Common myeloid progenitor, CD34-positive (primary cell): ENCODE results near the gene GALNT10.

Source experiments
- CTCF ChIA-PET: fragments of 350-600 bp; sonication (Branson Sonifier 250); formaldehyde crosslinking; loops from one replicate; lab custom pipeline; 2021; ENCODE audit warnings: antibody characterized with exemption; lab: Charles Lee
- POLR2A ChIA-PET: fragments of 350-600 bp; sonication (Branson Sonifier 250); formaldehyde crosslinking; loops from one replicate; lab custom pipeline; 2021; ENCODE audit warnings: antibody characterized with exemption; lab: Charles Lee
- DNase-seq, 3 donors: peaks; one replicate each; pipeline versions ENCODE4 v3.0.0 to v3.0.0-alpha.2; 2013
- H3K27ac ChIP-seq, 2 experiments: 1 replicate in 1 of 2; 2 replicates in 1 of 2; pipeline ENCODE4 v1.7.0; 2013; ENCODE audit warnings: inconsistent platforms in 2 of 2, low read length in 2 of 2, mild to moderate bottlenecking in 2 of 2, low read depth in 1 of 2, moderate library complexity in 1 of 2; ENCODE audit not compliant: severe bottlenecking in 2 of 2, insufficient read depth in 1 of 2, poor library complexity in 1 of 2
- H3K27me3 ChIP-seq, 5 experiments: replicated peaks in 2 of 5; 1 replicate in 3 of 5; 2 replicates in 2 of 5; pipeline versions ENCODE4 v1.6.1 to v1.7.0; 2013; ENCODE audit warnings: low read length in 4 of 5, mild to moderate bottlenecking in 2 of 5, moderate library complexity in 2 of 5, inconsistent platforms in 1 of 5; ENCODE audit not compliant: insufficient read depth in 5 of 5, control insufficient read depth in 4 of 5
- H3K36me3 ChIP-seq, 4 experiments: 1 replicate in 2 of 4; 2 replicates in 2 of 4; pipeline versions ENCODE4 v1.6.1 to v1.7.0; 2013; ENCODE audit warnings: low read length in 3 of 4, control low read depth in 1 of 4, mild to moderate bottlenecking in 1 of 4; ENCODE audit not compliant: control insufficient read depth in 4 of 4, insufficient read depth in 4 of 4
- H3K4me1 ChIP-seq, 4 experiments: 1 replicate in 3 of 4; 2 replicates in 1 of 4; pipeline versions ENCODE4 v1.6.1 to v1.7.1; 2013; ENCODE audit warnings: low read length in 3 of 4, mild to moderate bottlenecking in 3 of 4, control low read depth in 1 of 4, inconsistent platforms in 1 of 4, moderate library complexity in 1 of 4; ENCODE audit not compliant: control insufficient read depth in 4 of 4, insufficient read depth in 4 of 4; ENCODE audit errors: control extremely low read depth in 1 of 4
- H3K4me3 ChIP-seq, 7 experiments: 1 replicate in 4 of 7; 2 replicates in 3 of 7; pipeline versions ENCODE4 v1.5.1 to v1.7.0; 2013; ENCODE audit warnings: mild to moderate bottlenecking in 7 of 7, low read length in 6 of 7, moderate library complexity in 6 of 7, inconsistent platforms in 2 of 7, low read depth in 2 of 7, control low read depth in 1 of 7; ENCODE audit not compliant: insufficient read depth in 4 of 7, control insufficient read depth in 1 of 7; ENCODE audit errors: extremely low read depth in 1 of 7
- H3K9me3 ChIP-seq, 5 experiments: 1 replicate in 4 of 5; 2 replicates in 1 of 5; pipeline versions ENCODE4 v1.6.1 to v1.7.1; 2013; ENCODE audit warnings: low read length in 4 of 5, mild to moderate bottlenecking in 2 of 5, inconsistent platforms in 1 of 5, low read depth in 1 of 5, moderate library complexity in 1 of 5; ENCODE audit not compliant: control insufficient read depth in 4 of 5, insufficient read depth in 2 of 5; ENCODE audit errors: control extremely low read depth in 1 of 5
- WGBS: methylation state at CpG from one replicate; pipeline ENCODE4 v1.1.5; 2013; ENCODE audit not compliant: insufficient coverage; 5-methylcytosine and 5-hydroxymethylcytosine counted together

Gene GALNT10

GRCh38 chr5:154316223-154316935, 125.8 kb downstream of the GALNT10 start:
- H3K4me3 ChIP-seq: no peak overlapping the region
- DNase-seq: no peak
- H3K36me3 ChIP-seq: peaks cover 0 to 2% (median 0%) of the 10 kb centered on the region in 4 experiments
- ChIA-PET POLR2A (no interaction called here), CTCF (no interaction called here)
- no peaks in the 10 kb centered on the region for H3K27me3 ChIP-seq
- no peak overlapping the region for H3K27ac ChIP-seq
- no peaks in the 10 kb centered on the region for H3K4me1 ChIP-seq
- H3K9me3 ChIP-seq: no peaks in the 10 kb centered on the region
- 97% methylated on average over 5 of the region's 6 CpGs for WGBS

GRCh38 chr5:154317916-154318315, 127.4 kb downstream of the GALNT10 start:
- no peak for DNase-seq
- no peak overlapping the region for H3K27ac ChIP-seq
- H3K36me3 ChIP-seq: peaks cover 0 to 4% (median 2%) of the 10 kb centered on the region in 4 experiments
- WGBS: 100% methylated on average over 3 of the region's 3 CpGs
- no peaks in the 10 kb centered on the region for H3K9me3 ChIP-seq
- POLR2A ChIA-PET: no interaction called here
- no peaks in the 10 kb centered on the region for H3K4me1 ChIP-seq
- H3K4me3 ChIP-seq: no peak overlapping the region
- CTCF ChIA-PET: no interaction called here
- H3K27me3 ChIP-seq: no peaks in the 10 kb centered on the region

- Histone ChIP-seq H3K27me3 (no peaks in the 10 kb centered on the region), H3K4me3 (no peak overlapping the region), H3K9me3 (no peaks in the 10 kb centered on the region), H3K4me1 (no peaks in the 10 kb centered on the region), H3K36me3 (peaks cover 0 to 4% (median 2%) of the 10 kb centered on the region in 4 experiments), H3K27ac (no peak overlapping the region)
- 100% methylated on average over 1 of the region's 1 CpG for WGBS
- ChIA-PET CTCF (no interaction called here), POLR2A (no interaction called here)
- no peak for DNase-seq
Measured at GRCh38 chr5:154318691-154319090, 128.2 kb downstream of the GALNT10 start.

- H3K4me1 ChIP-seq: no peaks in the 10 kb centered on the region
- H3K9me3 ChIP-seq: no peaks in the 10 kb centered on the region
- no peak overlapping the region for H3K27ac ChIP-seq
- ChIA-PET POLR2A (interaction anchor here (0.8 kb wide), 1 partner anchor 11 kb away, joined by 3 read pairs; no protein-coding TSS in a partner anchor), CTCF (interaction anchor here (1.2 to 1.8 kb wide), 2 partner anchors 78 to 123 kb away, joined by 3 to 4 read pairs; no protein-coding TSS in a partner anchor)
- 92% methylated on average over 2 of the region's 4 CpGs for WGBS
- no peak overlapping the region for H3K4me3 ChIP-seq
- peaks cover 0 to 11% (median 4%) of the 10 kb centered on the region in 4 experiments for H3K36me3 ChIP-seq
- no peaks in the 10 kb centered on the region for H3K27me3 ChIP-seq
- DNase-seq: no peak
Measured at GRCh38 chr5:154319736-154320135, 129.2 kb downstream of the GALNT10 start.

GRCh38 chr5:154320224-154321089, 129.9 kb downstream of the GALNT10 start:
- H3K4me1 ChIP-seq: no peaks in the 10 kb centered on the region
- no peak overlapping the region for H3K4me3 ChIP-seq
- no peaks in the 10 kb centered on the region for H3K27me3 ChIP-seq
- H3K9me3 ChIP-seq: no peaks in the 10 kb centered on the region
- DNase-seq: peak in 2 of 3 donors; percentile 8 to 11
- peaks cover 0 to 11% (median 4%) of the 10 kb centered on the region in 4 experiments for H3K36me3 ChIP-seq
- 86% methylated on average over 3 of the region's 6 CpGs for WGBS
- ChIA-PET POLR2A (interaction anchor here (0.8 kb wide), 1 partner anchor 10 kb away, joined by 3 read pairs; no protein-coding TSS in a partner anchor), CTCF (interaction anchor here (1.2 to 1.8 kb wide), 2 partner anchors 78 to 123 kb away, joined by 3 to 4 read pairs; no protein-coding TSS in a partner anchor)
- H3K27ac ChIP-seq: no peak overlapping the region

GRCh38 chr5:154321546-154321945, 131.0 kb downstream of the GALNT10 start:
- POLR2A ChIA-PET: no interaction called here
- CTCF ChIA-PET: no interaction called here
- H3K4me1 ChIP-seq: no peaks in the 10 kb centered on the region
- H3K27me3 ChIP-seq: no peaks in the 10 kb centered on the region
- WGBS: 100% methylated on average over 2 of the region's 3 CpGs
- H3K36me3 ChIP-seq: peaks cover 0 to 11% (median 3%) of the 10 kb centered on the region in 4 experiments
- H3K9me3 ChIP-seq: peaks cover 0 to 3% (median 0%) of the 10 kb centered on the region in 5 experiments
- H3K27ac ChIP-seq: no peak overlapping the region
- no peak overlapping the region for H3K4me3 ChIP-seq
- no peak for DNase-seq
